ENCODE measurements around the gene DOCK6.

- no peak for TF ChIP-seq CTCF (tag by site-specific recombination; IDR thresholded peaks at IDR 0.05)
- no peak for TF ChIP-seq ZNF311 (tag by site-specific recombination; IDR thresholded peaks at IDR 0.05; ENCODE audit: borderline replicate concordance)
- TF ChIP-seq ZNF112 (tag by site-specific recombination; IDR thresholded peaks at IDR 0.05): no peak
- TF ChIP-seq ZNF280D (tag by site-specific recombination; IDR thresholded peaks at IDR 0.05): no peak
- no peak for TF ChIP-seq WT1 (tag by site-specific recombination; IDR thresholded peaks at IDR 0.05)
- TF ChIP-seq ZNF544 (tag by site-specific recombination; IDR thresholded peaks at IDR 0.05): no peak
- peak; percentile 78 for TF ChIP-seq ZNF398 (tag by site-specific recombination; IDR thresholded peaks at IDR 0.05)
- no peak for TF ChIP-seq ZNF664 (tag by site-specific recombination; IDR thresholded peaks at IDR 0.05)
- peak; percentile 40 for TF ChIP-seq EGR2 (tag by site-specific recombination; IDR thresholded peaks at IDR 0.05; ENCODE audit: low read depth)
Measured at GRCh38 chr19:11196406-11197287, 65.7 kb downstream of the DOCK6 start.
